Thyroid gland (tissue), 4 donors: ENCODE results near the gene SCN3A.

Experiments used
- POLR2A ChIP-seq, 2 donors: fragments of 450-650 bp; IDR thresholded peaks; one replicate each; pipeline ENCODE4 v1.6.1; 2017; ENCODE audit warnings: antibody characterized with exemption in 2 of 2, mild to moderate bottlenecking in 2 of 2, moderate library complexity in 1 of 2
- TF ChIP-seq, protein P1 (sequence below), 6 experiments: fragments of 200-600 bp in 3 of 6; fragments of 450-650 bp in 3 of 6; sonication (generic) in 3 of 6; IDR thresholded peaks; one replicate each; pipeline ENCODE4 v1.5.1; 2016 to 2019; ENCODE audit warnings: antibody characterized with exemption in 6 of 6, mild to moderate bottlenecking in 2 of 6, inconsistent platforms in 1 of 6, moderate library complexity in 1 of 6

DNA sequence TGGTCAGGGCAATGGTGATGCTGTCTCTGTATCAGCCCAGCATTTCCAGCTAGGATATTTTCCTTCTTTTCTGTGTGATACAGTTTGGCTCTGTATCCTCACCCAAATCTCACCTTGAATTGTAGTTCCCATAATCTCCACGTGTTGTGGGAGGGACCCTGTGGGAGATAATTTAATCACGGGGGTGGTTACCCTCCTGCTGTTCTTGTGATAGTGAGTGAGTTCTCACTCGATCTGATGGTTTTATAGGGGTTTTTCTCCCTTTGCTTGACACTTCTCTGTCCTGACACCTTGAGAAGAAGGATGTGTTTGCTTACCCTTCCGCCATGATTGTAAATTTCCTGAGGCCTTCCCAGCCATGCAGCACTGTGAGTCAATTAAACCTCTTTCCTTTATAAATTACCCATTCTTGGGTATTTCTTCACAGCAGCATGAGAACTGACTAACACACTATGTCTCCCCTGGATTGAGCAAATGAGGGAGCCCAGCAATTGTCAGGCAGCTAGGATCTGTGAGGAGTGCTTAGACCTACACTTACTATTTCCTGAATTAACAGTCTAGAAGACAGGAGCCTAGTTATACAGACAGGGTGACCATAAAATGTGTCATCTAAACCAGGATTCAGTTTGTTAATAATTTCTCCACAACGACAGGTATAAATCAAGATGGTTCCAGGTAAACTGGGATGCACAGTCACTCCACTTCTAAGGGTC is 41.4 kb upstream of the SCN3A start:
- TF ChIP-seq POLR2A (IDR thresholded peaks at IDR 0.05) = no peak
- TF ChIP-seq, protein P1, sequence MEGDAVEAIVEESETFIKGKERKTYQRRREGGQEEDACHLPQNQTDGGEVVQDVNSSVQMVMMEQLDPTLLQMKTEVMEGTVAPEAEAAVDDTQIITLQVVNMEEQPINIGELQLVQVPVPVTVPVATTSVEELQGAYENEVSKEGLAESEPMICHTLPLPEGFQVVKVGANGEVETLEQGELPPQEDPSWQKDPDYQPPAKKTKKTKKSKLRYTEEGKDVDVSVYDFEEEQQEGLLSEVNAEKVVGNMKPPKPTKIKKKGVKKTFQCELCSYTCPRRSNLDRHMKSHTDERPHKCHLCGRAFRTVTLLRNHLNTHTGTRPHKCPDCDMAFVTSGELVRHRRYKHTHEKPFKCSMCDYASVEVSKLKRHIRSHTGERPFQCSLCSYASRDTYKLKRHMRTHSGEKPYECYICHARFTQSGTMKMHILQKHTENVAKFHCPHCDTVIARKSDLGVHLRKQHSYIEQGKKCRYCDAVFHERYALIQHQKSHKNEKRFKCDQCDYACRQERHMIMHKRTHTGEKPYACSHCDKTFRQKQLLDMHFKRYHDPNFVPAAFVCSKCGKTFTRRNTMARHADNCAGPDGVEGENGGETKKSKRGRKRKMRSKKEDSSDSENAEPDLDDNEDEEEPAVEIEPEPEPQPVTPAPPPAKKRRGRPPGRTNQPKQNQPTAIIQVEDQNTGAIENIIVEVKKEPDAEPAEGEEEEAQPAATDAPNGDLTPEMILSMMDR (IDR thresholded peaks at IDR 0.05) = no peak
